GM19025 (cell line): Measurements from ENCODE around the gene EML4.
"Not testable (repeated sequence)": the region's sequence is repeated elsewhere in the genome, so short reads cannot be mapped to it uniquely, and the experiment has no call there.

Source experiments
- ATAC-seq: cut with Tn5 transposase; IDR thresholded peaks from one replicate; pipeline ENCODE4 v1.9.1; 2021; ENCODE audit warnings: mild to moderate bottlenecking, low read depth, moderate library complexity; ENCODE audit not compliant: unreplicated experiment

Gene EML4

GRCh38 chr2:42246562-42246961, 77.4 kb downstream of the EML4 start:
- ATAC-seq: no peak

DNA sequence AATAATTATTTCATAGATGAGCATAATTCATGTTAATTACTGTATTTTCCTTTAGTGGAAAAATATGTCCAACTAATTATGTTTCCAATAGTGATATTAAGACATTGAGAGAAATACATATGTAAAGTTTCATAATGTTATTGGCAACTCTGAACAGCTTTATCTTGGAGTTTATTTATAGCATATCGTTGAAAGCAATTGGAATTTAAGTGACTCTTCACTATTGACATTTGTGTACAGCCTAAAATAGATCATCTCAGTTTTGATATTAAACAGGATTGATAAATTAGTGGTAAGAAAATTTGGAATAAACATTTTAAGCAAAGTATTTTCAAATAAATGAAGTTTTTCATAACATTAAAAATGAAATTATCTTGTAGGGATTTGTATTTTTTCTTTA, 79.7 kb downstream of the EML4 start:
- ATAC-seq: no peak

GRCh38 chr2:42249284-42249683, 80.1 kb downstream of the EML4 start:
- ATAC-seq: no peak

DNA sequence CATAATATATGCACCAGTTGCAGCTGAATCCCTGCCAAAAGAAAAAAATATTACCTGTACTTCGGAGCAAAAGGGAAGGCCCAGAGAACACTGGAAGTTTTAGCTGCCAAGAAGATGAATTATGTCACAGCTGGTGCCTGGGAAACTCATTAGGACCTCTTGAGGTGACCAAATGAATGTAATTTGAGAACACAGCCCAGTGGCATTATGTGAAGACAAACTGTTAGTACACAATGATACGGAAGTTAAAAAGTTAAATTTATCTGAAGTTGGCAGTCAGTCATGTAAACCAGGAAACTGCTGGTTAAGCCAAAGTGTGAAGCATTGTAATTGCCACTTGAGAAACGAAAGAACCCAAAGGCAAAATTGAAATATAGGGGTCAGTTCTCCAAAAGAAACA, 80.7 kb downstream of the EML4 start:
- no peak for ATAC-seq

GRCh38 chr2:42250925-42251324, 81.8 kb downstream of the EML4 start:
- no peak for ATAC-seq

- ATAC-seq: no peak
These were observed 83.3 kb downstream of the EML4 start for GRCh38 chr2:42252464-42252863.

GRCh38 chr2:42254186-42254895, 85.2 kb downstream of the EML4 start:
- ATAC-seq: no peak

- ATAC-seq: no peak
These were observed 87.4 kb downstream of the EML4 start for GRCh38 chr2:42256505-42256904.

DNA sequence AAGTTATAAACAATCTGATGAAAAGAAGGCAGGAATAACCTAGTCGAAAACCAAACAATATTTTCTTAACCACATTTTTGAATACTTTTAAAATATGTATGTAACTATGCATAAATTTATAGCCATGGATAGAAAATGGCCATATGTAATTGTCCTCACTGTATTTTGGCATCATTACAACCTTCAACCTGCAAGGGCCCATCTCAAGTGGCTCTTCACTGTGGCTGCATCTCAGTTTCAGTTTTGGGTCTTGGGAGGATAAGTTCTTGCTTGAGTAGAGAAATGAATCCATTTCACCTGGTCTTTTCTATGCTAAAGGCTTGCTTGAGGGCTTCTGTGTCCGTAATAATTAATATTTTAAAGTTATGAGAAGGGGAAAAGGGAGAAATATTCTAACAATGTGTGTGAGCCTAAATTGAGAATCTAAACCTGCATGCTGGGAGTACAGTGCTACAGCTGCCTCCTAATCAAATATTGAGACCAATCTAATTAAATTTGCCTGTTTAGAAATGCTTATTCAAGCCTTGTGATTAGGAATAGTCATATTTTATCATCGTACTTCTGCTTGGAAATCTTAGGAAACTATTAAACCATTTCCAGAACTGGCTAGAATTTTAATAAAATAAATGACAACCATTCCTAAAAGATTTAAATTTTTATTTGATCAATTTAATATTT, 92.5 kb downstream of the EML4 start:
- no peak for ATAC-seq

DNA sequence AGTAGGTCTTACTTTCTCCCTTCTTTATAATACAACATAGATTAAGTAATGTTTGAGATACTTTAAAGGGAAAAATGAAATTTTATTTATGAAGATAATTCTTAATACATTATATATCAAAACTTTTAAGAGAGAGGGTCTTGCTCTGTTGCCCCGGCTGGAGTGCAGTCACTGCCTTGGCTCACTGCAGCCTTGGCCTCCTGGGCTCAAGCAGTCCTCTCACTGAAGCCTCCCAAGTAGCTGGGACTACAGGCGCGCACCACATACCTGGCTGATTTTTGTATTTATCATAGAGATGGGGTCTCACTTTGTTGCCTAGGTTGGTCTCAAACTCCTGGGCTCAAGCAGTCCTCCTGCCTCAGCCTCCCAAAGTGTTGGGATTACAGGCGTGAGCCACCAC, 97.1 kb downstream of the EML4 start:
- ATAC-seq: no peak

DNA sequence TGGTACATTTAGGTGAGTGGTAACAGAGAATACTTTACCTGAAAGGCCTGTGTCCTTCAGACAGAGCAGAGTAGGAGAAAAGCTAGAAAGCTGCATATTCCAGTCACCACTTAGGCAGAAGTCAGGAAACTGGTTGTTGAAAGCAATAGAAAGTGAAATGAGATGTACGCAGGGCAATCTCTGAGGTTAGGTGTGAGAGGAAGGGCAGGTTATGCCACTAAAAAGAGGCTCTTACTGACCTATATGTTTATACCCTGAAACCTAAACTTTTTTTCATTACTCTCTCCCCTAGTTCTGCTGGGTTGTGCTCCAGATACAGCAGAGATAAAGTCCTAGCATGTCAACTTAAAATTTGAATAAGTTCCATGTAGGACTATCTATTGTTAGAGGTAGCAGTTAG, 98.4 kb downstream of the EML4 start:
- no peak for ATAC-seq

DNA sequence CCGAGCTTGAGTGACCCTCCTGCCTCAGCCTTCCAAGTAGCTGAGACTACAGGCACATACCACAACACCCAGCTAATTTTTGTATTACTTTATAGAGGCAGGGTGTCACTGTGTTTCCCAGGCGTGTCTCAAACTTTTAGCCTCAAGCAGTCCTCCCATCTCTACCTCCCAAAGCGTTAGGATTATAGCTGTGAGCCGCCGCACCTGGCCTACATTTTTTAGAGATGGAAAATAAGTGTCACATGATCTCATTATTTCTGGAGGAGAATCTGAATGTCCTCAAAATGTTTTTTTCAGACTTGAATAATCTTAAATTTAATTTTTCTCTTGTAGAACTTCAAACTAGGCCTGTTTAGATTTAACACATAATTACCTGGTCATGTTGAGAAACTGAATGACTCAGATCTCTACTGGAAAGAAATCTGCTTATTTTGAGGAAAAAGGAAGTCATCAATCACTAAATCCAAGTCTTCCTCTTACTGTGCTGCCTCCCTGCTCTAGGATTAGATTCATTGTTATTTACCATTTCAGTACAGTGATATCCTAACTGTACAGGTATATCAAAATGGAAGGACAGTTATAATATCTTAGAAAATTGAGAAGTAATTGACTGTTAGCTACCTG, 99.5 kb downstream of the EML4 start:
- no peak for ATAC-seq

DNA sequence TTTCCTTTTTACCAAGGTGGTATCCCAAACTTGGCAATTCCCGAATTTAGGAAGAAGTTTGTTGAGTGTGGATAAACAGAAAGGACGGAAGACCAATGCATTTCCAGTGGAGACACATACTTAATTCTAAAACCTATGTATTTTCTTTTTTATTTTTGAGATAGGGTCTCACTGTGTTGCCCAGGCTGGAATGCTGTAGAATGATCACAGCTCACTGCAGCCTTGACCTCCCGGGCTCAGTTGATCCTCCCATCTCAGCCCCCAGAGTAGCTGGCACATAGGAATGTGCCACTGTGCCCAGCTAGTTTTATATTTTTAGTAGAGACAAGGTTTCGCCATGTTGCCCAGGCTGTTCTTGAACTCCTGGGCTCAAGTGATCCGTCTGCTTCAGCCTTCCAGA, 101.6 kb downstream of the EML4 start:
- ATAC-seq: no peak

- ATAC-seq: not testable (repeated sequence)
These were observed 102.1 kb downstream of the EML4 start for GRCh38 chr2:42271246-42271645.

GRCh38 chr2:42274863-42275262, 105.7 kb downstream of the EML4 start:
- ATAC-seq: no peak

DNA sequence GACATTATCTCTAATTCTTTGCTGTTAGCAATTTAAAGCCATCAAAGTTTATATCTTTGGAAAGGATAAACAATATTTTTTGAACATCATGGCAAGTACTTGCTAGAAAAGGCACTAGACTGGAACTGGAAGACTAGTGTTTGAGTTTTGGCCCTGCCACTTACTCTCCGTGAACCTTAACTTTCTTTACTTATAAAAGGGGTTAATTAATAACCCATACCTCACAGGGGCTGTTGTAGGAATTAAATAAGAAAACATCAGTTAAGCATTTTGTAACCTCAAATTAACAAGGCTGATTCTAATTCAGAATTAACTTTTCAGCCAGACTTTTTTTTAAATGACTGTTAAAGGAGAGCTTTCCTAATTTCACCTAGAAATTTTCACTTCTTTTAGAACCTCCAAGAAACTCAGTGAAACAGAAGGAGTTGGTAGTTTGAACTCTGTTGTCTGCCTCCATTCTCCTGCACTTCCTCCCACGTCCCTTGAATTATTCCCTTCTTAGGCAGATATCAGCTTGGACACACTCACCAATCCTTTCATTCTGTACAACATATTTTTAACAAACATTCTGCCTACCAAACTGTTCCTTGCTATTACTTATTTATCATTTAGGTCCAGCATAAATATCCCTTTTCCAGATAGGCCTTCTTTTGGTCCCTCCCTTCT, 112.4 kb downstream of the EML4 start:
- no peak for ATAC-seq

- no peak for ATAC-seq
These were observed 114.9 kb downstream of the EML4 start for GRCh38 chr2:42284019-42284418.

- no peak for ATAC-seq
These were observed 117.3 kb downstream of the EML4 start for GRCh38 chr2:42286268-42286946.

GRCh38 chr2:42288811-42289210, 119.7 kb downstream of the EML4 start:
- no peak for ATAC-seq

DNA sequence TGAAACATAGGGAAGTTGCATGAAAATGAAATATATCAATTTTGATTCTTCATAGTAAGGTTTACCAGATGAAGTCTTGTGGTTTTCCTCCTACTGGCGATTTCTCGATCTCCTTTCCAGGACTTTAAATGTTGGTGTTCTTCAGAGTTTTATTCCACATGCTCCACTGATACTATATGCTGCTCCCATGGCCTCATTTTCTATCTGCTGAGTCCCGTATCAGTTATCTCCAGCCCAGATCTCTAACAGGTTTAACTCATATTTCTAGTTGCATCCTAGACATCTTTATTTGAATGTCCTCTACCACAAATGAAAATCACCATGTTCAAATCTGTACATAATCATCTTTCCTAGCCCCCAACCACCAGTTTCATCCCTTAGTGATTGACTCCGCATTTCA, 120.1 kb downstream of the EML4 start:
- ATAC-seq: no peak

- no peak for ATAC-seq
These were observed 120.9 kb downstream of the EML4 start for GRCh38 chr2:42290005-42290404.
